Measurements from ENCODE around the gene NAV1.
"Not testable (repeated sequence)": the region's sequence is repeated elsewhere in the genome, so short reads cannot be mapped to it uniquely, and the experiment has no call there.

The NAV1 gene

GRCh38 chr1:201545851-201546492 is 7.0 kb downstream of the NAV1 start:
- DNase-seq, result no peak

- not testable (repeated sequence) for DNase-seq
These were observed 10.6 kb downstream of the NAV1 start for GRCh38 chr1:201549522-201549921.

GRCh38 chr1:201551096-201551495 is 12.2 kb downstream of the NAV1 start:
- no peak for DNase-seq

GRCh38 chr1:201551877-201552731 is 13.2 kb downstream of the NAV1 start:
- no peak for DNase-seq

- DNase-seq, result no peak
These were observed 14.0 kb downstream of the NAV1 start for GRCh38 chr1:201552941-201553351.

- DNase-seq, result no peak
These were observed 14.7 kb downstream of the NAV1 start for GRCh38 chr1:201553496-201554189.

- no peak for DNase-seq
These were observed 15.3 kb downstream of the NAV1 start for GRCh38 chr1:201554190-201554600.

GRCh38 chr1:201554789-201555592 is 16.1 kb downstream of the NAV1 start:
- DNase-seq, result peak; percentile 4

GRCh38 chr1:201555593-201555945 is 16.6 kb downstream of the NAV1 start:
- no peak for DNase-seq

- DNase-seq, result no peak
These were observed 18.1 kb downstream of the NAV1 start for GRCh38 chr1:201556841-201557571.

GRCh38 chr1:201557572-201557958 is 18.6 kb downstream of the NAV1 start:
- DNase-seq, result no peak

- DNase-seq, result peak; percentile 77
These were observed 20.8 kb downstream of the NAV1 start for GRCh38 chr1:201559679-201560162.

- DNase-seq, result no peak
These were observed 21.6 kb downstream of the NAV1 start for GRCh38 chr1:201560328-201561194.

- DNase-seq, result no peak
These were observed 22.3 kb downstream of the NAV1 start for GRCh38 chr1:201561195-201561564.

- DNase-seq, result no peak
These were observed 22.7 kb downstream of the NAV1 start for GRCh38 chr1:201561601-201562000.

GRCh38 chr1:201562257-201562656 is 23.3 kb downstream of the NAV1 start:
- DNase-seq, result no peak

- DNase-seq, result no peak
These were observed 23.9 kb downstream of the NAV1 start for GRCh38 chr1:201562659-201563405.

GRCh38 chr1:201563406-201563780 is 24.5 kb downstream of the NAV1 start:
- DNase-seq, result no peak

GRCh38 chr1:201563941-201564340 is 25.0 kb downstream of the NAV1 start:
- DNase-seq, result no peak

GRCh38 chr1:201565024-201565730 is 26.2 kb downstream of the NAV1 start:
- DNase-seq, result no peak
